GM19372 (cell line): ENCODE results near the gene ASPG.
"Not testable (repeated sequence)": the region's sequence is repeated elsewhere in the genome, so short reads cannot be mapped to it uniquely, and the experiment has no call there.

Experiments
- ATAC-seq: cut with Tn5 transposase; IDR thresholded peaks from one replicate; pipeline ENCODE4 v1.9.1; 2021; ENCODE audit warnings: mild to moderate bottlenecking, low read depth, moderate library complexity; ENCODE audit not compliant: unreplicated experiment

The ASPG gene

DNA sequence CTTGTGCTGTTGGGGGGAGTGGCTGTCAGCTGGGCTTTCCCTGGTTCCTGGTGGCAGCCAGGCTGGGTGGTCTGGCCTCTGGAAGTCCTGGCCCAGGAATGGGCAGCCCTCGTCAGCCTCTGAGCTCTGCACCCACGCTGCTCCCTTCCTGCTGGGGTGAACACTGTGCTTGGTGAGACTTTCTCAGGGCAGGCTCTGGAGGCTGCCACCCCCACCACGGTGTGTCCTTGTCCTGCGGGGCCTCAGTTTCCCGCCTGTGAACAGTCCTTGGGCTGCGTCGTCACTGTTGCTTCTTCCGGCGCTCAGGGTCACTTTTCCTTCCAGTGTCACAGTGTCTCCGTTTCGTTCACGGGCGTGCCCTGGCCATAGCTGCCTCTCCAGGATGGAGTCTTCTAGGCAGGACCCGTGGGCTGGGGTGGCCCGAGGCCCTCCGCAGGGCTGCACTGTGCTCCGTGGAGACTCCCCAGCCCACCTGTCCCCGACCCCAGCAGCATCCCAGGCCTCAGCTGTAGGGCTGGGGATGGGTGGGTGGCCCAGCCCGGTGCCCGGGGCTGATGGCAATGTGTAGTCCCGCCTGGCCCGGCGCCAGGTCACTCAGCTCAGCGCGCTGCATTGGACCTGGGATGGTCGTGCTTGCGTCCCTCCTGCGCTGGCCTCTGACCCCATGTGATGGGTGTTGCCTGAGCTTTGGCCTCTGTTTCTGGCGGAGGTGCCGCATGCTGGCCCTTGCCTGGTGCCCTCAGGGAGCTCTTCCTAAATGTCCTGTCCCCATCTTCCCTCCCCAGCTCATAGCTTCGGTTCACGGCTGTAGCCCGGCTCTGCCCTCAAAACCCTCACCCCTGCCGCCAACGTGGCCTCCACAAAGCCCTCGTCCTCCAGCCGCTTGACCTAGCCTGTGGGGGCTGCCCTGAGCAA, 59.7 kb downstream of the ASPG start:
- no peak for ATAC-seq

DNA sequence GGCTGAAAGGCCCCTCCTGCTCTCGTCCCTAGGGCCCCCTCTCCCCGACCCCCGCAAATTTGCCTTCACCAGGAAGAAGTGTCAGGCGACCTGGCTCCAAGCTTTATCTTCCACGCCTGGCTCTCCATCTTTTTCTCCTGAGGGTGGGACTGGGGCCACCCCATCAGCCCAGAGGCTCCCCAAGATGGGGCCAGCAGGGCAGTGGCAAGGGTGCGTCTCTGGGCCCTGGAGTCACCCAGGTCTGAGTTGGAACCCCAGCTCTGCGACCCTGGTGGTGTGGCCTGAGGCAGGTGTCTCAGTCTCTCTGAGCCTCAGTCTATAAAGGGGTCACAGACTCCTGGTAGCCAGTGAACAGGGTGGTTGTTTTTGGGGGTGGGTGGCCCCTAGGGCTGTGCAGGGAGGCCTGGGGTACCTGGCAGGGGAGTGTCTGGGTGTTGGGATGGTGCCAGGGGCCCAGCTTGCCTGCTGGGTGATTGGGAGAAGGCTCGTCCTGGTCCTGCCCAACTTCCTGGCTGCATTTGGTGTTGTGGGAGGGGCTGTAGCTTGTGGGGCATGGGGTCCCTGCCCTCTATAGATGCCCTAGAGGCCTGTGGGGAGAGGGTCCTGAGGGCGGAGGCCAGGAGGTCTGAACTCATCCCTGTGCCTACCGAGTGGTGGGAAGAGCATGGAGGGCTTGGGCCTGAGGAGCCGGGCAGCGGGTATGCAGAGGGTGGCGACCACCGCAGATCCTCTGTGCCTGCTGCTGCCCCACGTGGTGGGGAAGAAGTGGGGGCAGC, 60.5 kb downstream of the ASPG start:
- ATAC-seq, result no peak

DNA sequence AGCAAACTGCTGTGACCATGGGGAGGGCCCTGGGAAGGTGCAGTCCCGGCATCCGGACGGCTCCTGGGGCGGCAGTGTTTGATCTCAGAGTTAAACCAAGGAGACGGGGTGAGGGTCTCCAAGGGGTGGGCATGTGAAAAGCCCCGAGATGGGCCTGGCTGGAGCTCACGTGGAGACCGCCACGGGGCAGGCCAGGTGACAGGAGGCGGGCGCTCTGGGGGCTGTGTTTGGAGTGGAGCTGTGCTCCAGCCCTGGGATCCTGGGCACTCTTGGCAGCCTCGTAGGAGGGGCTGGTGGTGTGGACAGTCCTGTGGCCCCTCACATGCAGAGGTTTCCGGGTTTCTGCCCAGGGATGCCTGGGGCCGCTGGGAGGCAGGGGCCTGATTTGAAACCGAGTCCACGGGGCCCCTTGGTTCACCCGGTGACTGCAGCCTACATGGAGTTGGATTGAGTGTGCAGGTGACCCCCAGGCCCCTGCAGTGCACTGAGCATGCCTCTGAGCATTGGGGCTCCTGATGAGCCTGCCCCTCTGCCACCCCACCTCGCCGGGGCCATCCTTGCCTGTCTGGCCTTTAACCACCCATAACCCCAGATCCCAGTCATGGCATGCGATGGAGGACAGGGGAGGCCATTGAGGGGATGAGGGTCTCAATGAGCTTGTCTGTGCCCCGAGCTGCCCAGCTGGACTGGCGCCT, 61.3 kb downstream of the ASPG start:
- no peak for ATAC-seq

DNA sequence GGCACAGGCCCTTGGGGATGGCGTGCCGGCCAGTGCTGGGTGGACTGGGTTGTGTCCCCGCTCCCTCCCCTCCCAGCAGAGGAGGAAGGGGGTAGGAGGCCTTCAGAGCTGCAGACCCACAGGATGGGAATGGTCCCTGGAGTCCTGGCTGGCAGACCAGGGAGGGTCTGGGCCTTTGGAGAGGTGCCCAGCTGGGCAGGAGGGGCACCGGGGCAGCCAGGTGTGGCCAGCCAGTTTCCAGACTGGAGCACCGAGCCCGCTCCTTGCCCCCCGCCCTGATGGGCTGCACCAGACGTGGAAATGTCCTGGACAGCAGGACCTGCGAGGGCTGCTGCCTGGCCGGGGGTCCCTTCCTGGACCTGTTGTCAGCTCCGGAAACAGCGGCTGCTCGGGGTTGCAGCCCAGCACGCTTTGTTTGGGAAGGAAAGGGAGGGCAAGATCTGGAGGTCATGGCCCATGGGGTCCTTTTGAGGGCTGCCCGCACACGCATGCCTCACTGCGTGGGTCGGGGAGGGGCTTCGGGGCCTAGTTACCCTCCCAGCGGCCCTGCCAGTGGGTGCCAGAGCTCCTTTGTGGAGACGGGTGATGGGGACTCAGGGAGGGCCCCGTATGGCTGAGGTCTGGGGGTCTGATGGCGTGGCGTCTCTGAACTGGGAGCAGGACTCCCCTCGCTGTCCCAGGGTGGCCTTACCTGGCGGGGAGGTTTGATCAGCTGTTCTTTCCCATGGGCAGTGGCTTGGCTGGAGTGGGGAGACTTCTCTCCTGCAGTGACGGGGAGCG, 62.0 kb downstream of the ASPG start:
- no peak for ATAC-seq

DNA sequence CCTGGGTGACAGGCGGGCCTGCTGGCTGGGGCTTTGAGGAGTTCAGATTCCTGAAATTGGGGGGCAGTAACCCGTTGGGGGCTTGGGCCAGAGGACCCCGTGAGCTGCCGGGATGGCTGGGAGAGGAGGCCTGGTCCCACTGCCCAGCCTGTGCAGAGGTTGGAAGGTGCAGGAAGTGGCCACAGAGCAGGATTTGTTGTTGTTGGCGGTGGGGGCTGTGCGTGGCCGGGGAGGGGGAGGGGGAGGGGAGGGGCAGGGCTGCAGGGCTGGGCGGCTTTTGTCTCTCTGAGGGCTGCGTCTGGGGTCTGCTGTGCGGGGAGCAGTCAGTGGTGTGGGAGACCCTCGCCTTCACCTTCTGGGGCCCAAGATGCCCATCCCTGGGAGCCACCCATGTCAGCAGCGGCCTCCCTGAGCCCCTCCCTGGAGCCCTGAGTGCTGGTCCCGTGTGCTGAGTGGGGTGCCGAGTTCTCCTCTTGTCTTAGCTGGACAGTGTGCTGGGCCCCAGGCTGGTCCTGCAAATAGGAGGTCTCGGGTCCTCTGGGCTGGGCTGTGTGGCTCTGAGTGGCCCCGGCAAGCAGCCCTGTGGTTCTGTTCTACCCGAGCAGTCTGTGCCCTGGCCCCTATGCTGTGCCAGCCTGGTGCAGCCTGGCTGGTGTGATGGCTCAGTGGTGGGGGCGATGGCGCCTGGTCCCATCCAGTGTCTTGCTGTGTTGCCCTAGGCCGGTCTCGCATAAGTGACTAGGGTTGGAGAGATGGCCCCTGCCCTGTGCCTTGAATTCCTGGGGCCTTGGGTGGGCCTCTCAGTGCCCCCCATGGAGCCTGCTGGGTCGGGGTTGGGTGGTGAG, 63.2 kb downstream of the ASPG start:
- ATAC-seq, result no peak

DNA sequence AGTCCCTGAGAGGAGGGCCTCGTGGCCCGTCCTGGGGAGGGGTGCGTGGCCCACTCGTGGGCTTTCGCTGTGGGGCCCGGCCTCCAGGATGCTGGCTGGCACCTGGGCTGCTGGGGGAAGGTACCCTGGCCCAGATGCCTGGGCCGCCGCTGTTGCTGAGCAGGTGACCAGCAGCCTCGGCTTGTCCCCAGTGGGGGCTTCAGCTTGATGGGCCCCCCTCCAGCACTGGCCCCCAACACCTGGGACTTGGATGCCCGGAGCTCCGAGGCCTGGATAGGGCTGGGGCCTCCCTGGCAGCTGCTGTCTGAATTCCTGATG, 63.7 kb downstream of the ASPG start:
- no peak for ATAC-seq

DNA sequence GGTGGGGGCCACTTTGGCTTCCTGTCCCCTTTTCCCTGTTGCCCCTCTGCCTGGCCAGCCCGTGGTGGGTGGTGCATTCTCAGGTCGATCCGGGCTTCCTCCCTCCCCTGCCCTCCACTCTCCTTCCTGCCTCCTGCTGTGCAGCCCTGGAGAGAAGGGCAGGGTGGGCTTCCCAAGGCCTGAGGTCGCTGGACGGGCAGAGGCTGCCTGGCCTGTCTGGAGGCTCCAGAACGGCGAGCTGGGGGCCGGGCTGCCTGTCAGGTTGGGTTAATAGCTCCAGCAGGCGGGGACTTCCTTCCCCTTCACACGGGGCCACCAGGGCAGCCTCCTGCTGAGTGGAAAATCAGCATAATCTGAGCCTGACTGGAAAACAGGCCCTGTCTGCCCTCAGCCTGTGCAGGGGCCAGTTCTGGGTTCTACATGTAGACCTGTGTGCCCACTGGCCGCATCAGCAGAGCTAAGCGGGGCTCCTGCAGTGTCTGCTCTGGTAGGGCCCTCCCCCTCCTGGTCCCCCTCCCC, 64.2 kb downstream of the ASPG start:
- no peak for ATAC-seq

DNA sequence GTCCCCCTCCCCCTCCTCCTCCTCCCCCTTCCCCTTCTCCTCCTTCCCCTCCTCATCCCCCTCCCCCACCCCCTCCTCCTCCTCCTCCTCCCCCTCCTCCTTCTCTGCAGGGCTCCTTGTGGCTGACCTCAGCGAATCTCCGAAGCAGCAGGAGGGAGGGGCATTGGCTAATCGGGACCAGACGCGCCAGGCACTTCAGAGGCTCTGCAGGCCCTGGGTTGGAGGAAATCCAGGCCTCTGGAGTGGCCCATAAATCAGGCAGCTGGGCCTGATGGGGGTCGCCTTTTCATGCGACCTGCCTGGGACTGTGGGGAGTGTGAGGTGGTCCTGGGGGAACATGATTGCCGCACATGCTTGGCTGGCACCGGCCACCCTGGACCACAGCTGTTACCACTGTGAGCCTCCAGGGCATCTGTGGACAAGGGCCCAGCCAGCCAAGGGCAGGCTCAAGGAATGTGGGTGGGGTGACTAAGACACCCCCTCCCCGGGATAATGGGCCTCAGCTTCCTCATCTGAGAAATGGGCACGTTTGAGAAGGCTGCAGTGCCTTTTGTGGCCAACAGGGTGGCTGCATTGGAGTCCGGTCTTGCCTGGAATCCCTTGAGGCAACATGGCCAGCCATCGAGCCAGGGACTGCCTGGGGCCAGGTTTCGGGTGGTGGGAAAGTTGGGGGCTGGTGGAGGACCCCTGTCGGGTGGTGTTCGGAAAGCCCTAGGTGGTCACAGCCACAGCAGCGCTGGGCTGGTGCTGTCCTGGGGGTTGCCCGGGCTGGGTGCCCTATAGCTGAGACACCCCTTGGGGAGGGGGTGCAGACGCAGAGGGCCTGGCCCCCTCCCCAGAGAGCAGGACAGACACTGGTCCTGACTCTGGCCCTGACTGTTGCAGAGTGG, 64.9 kb downstream of the ASPG start:
- ATAC-seq, result no peak

DNA sequence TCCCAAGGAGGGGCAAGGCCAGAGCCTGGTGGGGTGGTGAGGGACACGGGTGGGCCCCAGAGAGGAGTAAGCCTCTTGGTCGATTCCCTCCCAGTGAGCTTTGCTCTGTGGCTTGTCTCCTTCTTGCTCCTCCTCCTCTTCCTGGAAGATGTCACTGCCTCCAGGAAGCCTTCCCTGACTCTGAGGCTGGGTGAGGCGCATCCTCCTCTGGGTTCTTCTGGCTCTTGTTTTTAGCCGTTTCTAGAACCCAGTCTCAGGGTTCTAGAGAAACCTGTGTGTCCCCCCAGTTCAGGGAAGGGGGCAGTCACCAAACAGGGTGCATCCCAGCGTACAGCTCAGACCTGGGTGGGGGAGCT, 65.5 kb downstream of the ASPG start:
- no peak for ATAC-seq

DNA sequence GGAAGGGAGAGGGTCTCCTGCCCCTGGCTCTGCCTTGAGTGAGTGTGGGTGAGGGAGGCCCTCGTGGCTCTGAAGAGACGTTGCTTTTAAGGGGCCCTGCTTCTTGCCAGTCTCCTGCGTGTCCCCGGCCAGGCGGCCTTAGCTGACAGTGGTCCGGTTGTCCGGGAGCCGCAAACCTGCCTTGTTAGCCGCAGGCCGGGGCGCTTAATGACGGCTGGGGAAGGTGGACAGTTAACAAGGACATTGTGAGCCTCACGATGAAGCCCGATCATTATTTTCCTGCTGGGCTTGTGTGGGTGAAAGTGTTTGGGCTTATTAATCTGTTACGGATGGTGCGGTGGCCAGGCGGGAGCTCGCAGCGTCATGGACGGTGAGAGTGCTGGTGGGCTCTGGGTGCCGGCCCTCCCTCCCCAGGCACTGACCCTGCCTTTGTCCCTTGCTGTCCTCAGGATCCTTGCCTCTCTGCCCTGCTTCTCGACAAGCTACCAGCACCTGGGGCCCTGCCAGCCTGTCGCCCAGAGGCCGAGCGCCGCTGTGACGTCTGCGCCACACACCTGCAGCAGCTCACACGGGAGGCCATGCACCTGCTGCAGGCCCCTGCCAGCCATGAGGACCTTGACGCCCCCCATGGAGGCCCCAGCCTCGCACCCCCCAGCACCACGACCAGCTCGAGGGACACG, 66.2 kb downstream of the ASPG start:
- ATAC-seq, result no peak

DNA sequence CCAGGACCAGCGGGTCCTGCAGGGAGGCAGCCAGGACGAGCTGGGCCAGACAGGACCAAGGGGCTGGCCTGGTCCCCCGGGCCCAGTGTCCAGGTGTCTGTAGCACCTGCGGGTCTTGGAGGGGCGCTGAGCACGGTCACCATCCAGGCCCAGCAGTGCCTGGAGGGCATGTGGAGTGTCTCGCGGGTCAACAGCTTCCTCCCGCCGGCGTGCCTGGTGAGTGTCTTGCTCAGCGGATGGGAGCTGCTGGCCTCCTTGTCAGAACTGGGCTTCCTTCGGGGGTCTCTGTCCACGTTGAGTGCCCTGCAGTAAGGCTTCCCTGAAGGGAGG, 66.7 kb downstream of the ASPG start:
- ATAC-seq, result no peak

DNA sequence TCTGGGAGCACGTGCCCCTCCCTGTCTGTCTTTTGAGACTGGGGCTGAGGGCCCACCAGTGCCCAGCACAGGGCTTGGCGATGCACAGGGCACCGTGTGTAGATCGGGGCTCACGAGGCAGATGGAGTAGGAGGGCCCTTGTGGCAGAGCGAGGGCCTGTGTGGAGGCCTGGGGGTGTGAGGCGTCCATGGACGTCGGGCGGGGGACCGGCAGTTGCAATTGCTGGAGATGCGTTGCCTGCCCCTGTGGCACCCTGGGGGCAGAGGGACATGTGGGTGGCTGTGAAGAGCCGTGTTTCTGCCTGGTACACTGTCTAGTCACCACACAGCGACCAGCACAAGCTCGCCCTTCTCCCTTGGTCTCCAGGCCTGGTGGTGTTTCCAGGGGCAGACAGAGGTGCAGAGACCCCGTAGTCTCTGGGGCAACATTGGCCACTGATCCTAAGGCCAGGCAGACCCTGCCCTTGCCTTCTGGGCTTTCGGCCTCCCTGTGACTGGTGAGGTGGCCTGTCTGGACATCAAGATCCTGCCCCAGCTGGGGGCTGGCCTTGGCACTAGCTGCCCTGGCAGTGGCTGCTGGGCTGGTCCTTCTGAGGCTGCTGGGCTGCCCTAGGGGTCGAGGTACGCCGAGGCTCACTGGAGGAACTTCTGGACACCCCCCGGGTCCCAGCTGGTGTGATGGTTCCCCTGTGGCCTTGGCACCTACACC, 67.3 kb downstream of the ASPG start:
- ATAC-seq, result no peak

DNA sequence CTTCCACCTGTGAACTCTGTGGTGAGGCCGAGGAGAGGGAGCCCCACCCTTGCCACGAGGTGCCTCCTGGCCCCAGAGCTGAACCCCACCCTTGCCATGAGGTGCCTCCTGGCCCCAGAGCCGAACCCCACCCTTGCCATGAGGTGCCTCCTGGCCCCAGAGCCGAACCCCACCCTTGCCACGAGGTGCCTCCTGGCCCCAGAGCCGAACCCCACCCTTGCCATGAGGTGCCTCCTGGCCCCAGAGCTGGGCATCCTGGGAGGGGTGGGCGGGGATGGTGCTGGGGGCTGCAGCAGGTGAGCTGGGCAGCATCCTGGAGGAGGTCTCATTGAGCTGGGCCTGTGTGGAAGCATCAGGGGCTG, 67.9 kb downstream of the ASPG start:
- ATAC-seq, result not testable (repeated sequence)

DNA sequence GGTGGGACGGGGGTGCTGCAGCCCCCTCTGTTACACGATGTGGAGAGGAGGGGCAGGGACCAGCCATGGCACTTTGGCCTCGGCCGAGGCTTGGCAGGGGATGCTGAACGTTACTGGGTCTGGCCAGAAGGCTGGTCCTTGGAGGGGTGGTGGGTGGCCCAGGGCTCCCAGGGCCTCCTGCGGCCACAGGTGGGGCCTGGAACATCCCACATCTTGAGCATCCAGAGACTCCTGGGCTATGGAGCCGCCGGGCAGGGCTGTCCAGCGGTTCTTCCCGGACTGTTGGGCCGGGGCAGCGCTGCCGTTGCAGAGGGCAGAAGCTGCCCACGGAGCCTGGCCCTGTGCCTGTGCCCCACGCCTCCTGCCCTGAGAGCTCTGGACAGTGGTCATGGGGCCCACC, 68.7 kb downstream of the ASPG start:
- ATAC-seq, result no peak

DNA sequence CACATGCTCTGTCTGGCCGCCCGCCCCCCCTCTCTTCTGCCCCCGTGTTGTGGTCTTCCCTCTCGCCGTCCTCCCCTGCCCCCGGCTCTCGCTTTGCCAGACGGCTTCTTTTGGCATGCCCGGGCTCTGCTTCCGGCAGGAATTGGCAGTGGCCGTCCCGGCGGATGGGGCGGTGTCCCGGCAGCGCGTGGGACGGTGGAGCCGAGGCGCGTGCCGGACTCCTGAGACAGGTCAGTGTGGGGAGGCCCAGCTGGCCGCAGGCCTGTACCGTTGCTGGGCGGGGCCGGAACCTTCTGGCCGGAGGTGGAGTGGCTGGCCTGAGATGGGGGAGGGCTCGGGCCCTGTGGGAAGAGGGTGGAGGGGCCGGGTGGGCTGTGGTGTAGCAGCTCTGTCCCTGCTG, 70.0 kb downstream of the ASPG start:
- ATAC-seq, result no peak

DNA sequence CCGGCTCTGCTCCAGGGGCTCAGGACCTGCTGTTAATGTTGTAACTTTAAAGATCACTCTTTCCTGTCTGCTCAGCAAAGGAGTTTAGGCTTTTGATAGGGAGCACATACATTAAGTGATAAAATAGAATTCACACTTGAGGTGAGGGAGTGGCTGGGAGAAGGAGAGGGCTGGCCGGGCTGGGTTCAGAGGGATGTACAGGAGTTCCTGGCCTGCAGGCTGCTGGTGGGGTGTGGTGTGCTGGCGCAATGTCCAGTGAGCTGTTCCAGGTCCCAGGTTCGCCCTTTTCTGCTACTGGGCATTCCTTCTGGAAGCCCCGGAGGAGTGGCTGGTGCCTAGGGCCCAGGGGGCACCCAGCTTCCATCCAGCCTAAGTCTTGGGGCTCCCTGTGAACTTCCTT, 70.6 kb downstream of the ASPG start:
- ATAC-seq, result no peak

DNA sequence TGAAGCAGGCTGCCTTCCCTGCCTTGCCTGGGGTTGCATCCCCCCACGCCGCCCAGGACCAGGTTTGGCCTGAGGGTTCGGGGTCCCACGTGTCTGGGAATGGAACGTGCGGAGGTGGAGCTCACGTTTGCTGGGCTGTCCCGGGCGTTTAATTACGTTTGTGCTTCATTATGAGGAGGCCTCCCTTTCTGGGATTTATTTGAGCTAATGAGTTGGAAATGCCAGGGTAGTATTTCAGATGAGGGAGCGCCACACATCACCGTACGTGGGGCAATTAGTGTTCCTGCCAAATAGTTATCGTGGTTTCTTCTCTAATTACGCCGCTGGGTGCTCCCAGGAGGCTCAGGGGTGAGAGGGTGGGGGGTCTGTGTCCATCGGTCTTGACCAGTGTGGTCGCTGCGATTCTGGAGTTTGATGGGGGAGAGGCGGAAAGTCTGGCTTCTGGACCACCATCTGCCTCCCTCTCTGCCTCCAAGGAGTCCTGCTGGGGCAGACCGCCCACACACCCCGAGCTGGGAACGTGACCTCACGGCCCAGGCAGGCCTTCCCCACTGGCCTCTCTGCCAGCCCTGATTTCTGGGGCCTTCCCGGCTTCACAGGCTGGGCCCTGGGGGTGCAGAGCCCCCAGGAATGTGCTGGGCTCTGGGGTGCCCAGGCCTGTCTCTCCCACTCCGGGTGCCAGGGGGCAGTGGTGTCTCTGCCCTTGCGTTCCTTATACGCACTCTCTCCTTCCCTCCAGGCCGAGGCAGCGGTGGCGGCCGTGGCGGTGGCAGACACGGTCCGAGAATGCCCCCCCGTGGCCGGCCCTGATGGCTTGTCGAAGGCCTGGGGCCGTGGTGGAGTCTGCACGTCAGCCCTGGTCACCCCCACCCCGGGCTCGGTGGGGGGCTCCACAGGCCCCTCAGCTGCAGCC, 71.8 kb downstream of the ASPG start:
- ATAC-seq, result no peak
